ENCODE measurements around the gene CDK18. TPM values are rescaled to one million over a fixed set of nuclear protein-coding genes. Genes with fewer than 3 reads are reported as not detected.

Gene CDK18
- total RNA-seq, 1 experiment from 2014 or later = 38.5 TPM

DNA sequence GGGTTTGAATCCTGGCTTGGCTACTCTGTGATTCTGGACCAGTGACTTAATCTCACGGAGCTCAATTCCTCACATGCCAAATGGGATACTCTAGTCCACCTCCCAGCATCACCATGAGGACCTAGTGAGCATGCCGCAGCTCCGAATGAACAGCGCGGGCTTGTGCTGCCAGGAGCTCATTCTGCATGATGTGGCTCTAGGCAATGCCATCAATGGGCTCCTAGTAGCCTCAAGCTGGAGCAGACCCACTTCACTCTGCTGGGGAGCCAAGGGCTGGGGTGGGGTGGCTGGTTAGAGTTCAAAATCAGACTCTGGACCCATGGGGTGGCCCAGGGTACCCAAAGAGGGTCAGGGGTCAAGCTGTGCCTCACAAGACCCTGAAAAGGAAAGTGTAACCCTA is 41.5 kb downstream of the CDK18 start:
- H3K4me1 ChIP-seq (ENCODE audit: insufficient read depth, low read length) = no peaks in the 10 kb centered on the region; the same call in 1 of the 2 replicates
- peaks cover 50% of the 10 kb centered on the region for H3K27me3 Mint-ChIP-seq (ENCODE audit: low read depth)
- H3K79me1 ChIP-seq (ENCODE audit: insufficient read depth, low read depth, low read length, poor library complexity, severe bottlenecking) = no peaks in the 10 kb centered on the region
- no peaks in the 10 kb centered on the region for H3K27me3 ChIP-seq (ENCODE audit: insufficient read depth, low read length)
- peaks cover 0 to 11% (median 0%) of the 10 kb centered on the region in 3 experiments; a peak in 4 of 7 replicates for H3K36me3 Mint-ChIP-seq (ENCODE audit: insufficient read depth in 1 of 3, low read depth in 3 of 3)
- no peak overlapping the region for H2AK5ac ChIP-seq (ENCODE audit: insufficient read length, low read length)
- H2BK12ac ChIP-seq (ENCODE audit: insufficient read length, low read depth, low read length) = no peak overlapping the region
- H3K14ac ChIP-seq (ENCODE audit: insufficient read depth, low read length) = no peak overlapping the region
- H2BK120ac ChIP-seq (ENCODE audit: low read depth, low read length, poor library complexity, severe bottlenecking) = no peak overlapping the region
- no CpG with 5 or more reads among the region's 5 CpGs for WGBS (ENCODE audit: extremely low coverage, insufficient read length, low lambda C conversion rate)
- no peak overlapping the region for H4K91ac ChIP-seq (ENCODE audit: insufficient read length, low read depth, low read length)
- no peak overlapping the region for H3K4me2 ChIP-seq (ENCODE audit: insufficient read depth, insufficient read length, low read length)
- no peak overlapping the region for H3K23ac ChIP-seq (ENCODE audit: insufficient read length, low read depth, low read length)
- H3K56ac ChIP-seq (ENCODE audit: insufficient read length, low read depth, low read length) = no peak overlapping the region
- no peak overlapping the region for H3K4ac ChIP-seq (ENCODE audit: low read depth, low read length)
- H3K9me3 ChIP-seq (ENCODE audit: control insufficient read depth, low read depth, low read length) = no peaks in the 10 kb centered on the region
- no peak overlapping the region for H3K27ac ChIP-seq (ENCODE audit: insufficient read length, low read depth, low read length)
- no peak overlapping the region for H2AFZ ChIP-seq (ENCODE audit: low read length)
- H3K4me1 Mint-ChIP-seq = peaks cover 20 to 28% of the 10 kb centered on the region in 2 experiments
- no peak overlapping the region for H3K9ac ChIP-seq (ENCODE audit: extremely low read depth, insufficient read length, low read length)
- no peak overlapping the region for H2BK20ac ChIP-seq (ENCODE audit: low read depth, low read length, poor library complexity, severe bottlenecking)
- H3K18ac ChIP-seq (ENCODE audit: insufficient read length, low read depth, low read length) = no peak overlapping the region
- H3T11ph ChIP-seq (ENCODE audit: low read length) = no peak overlapping the region
- H3K79me2 ChIP-seq (ENCODE audit: insufficient read depth, low read length) = no peaks in the 10 kb centered on the region
- H3K27ac Mint-ChIP-seq = peak overlapping the region in 1 of 3 experiments; percentile 70; a peak in 1 of 7 replicates
- H4K5ac ChIP-seq (ENCODE audit: insufficient read length, low read depth, low read length) = no peak overlapping the region
- H3K9me3 Mint-ChIP-seq = peaks cover 7 to 11% of the 10 kb centered on the region in 2 experiments; a peak in 4 of 5 replicates
- peaks cover 2% of the 10 kb centered on the region for H3K23me2 ChIP-seq (ENCODE audit: insufficient read length, low read depth, low read length, poor library complexity, severe bottlenecking)
- no peak for DNase-seq
- TF ChIP-seq, protein P1, sequence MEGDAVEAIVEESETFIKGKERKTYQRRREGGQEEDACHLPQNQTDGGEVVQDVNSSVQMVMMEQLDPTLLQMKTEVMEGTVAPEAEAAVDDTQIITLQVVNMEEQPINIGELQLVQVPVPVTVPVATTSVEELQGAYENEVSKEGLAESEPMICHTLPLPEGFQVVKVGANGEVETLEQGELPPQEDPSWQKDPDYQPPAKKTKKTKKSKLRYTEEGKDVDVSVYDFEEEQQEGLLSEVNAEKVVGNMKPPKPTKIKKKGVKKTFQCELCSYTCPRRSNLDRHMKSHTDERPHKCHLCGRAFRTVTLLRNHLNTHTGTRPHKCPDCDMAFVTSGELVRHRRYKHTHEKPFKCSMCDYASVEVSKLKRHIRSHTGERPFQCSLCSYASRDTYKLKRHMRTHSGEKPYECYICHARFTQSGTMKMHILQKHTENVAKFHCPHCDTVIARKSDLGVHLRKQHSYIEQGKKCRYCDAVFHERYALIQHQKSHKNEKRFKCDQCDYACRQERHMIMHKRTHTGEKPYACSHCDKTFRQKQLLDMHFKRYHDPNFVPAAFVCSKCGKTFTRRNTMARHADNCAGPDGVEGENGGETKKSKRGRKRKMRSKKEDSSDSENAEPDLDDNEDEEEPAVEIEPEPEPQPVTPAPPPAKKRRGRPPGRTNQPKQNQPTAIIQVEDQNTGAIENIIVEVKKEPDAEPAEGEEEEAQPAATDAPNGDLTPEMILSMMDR (conservative IDR thresholded peaks at IDR 0.05) = no peak
- no peak overlapping the region for H2BK5ac ChIP-seq (ENCODE audit: insufficient read length, low read length)
- no peak overlapping the region for H2BK15ac ChIP-seq (ENCODE audit: low read depth, low read length)
- no peak overlapping the region for H4K8ac ChIP-seq (replicated peaks; ENCODE audit: insufficient read length, low read depth, low read length)
- H4K20me1 ChIP-seq (ENCODE audit: control insufficient read depth, insufficient read depth, insufficient read length) = no peaks in the 10 kb centered on the region
- H3K4me3 Mint-ChIP-seq = no peak overlapping the region
